Measurements from ENCODE around the gene ADGRB3. TPM values are rescaled to one million over a fixed set of nuclear protein-coding genes. Genes with fewer than 3 reads are reported as not detected.

ADGRB3 gene
- polyA plus RNA-seq, 1 of the 3 experiments (the other 2 are of a cell fraction) = 0.12 TPM

DNA sequence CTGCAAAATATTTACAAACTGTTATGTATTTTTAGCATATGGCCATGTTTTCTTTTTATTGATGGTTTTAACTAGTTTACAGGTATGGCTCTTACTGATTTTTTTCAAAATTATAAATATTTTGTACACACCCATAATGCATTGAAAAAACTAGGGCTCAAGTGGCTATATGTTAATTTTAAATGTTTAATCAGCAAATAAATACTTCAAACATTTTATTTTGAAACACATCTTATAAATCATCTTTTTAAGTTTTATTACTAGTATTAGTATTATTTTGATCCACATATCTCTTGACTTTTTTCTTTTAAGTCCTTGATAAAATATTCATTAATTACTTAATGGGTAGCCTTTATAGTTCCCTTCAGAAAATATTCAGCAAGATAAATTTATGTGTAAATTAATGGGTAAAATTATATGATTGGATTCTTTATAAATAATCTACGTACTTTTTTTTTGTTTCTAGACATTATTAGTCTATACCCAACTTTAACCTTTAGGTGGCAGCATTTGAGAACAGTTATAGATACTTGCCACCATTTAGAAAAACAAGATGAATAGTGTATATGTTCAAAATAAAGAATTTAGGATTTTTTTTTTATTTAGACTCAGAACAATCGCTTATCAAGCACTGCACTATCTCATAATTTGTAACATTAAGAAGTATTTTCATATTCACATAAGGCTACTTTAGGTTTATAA lies 241.9 kb downstream of the ADGRB3 start:
- ChIA-PET CTCF (interaction anchor here (1.0 to 1.4 kb wide), 2 partner anchors 22 to 238 kb away, joined by 3 read pairs; no protein-coding TSS in a partner anchor), POLR2A (no interaction called here)
- Histone ChIP-seq H3K27ac (ENCODE audit: low read depth in 2 of 2, low read length in 1 of 2) (no peak overlapping the region), H3K36me3 (replicated peaks in 1 of 2; ENCODE audit: control insufficient read depth in 1 of 2, insufficient read depth in 2 of 2, low read length in 1 of 2) (no peaks in the 10 kb centered on the region), H3K9me3 (no peaks in the 10 kb centered on the region), H3K27me3 (ENCODE audit: insufficient read depth) (no peaks in the 10 kb centered on the region), H4K20me1 (ENCODE audit: insufficient read depth) (no peaks in the 10 kb centered on the region), H3K9ac (no peak overlapping the region), H3K4me2 (no peak overlapping the region), H3K9me2 (no peaks in the 10 kb centered on the region), H3K4me1 (ENCODE audit: control insufficient read depth in 1 of 2, insufficient read depth in 2 of 2, low read depth in 1 of 2, low read length in 1 of 2) (peaks cover 0 to 18% of the 10 kb centered on the region in 2 experiments; a peak in 3 of 4 replicates), H3K4me3 (ENCODE audit: low read depth in 2 of 2, low read length in 1 of 2) (no peak overlapping the region; a peak in 1 of 4 replicates), H3K79me2 (ENCODE audit: insufficient read depth) (no peaks in the 10 kb centered on the region), H3F3A (replicated peaks; ENCODE audit: insufficient read depth) (peaks cover 5% of the 10 kb centered on the region), H2AFZ (ENCODE audit: low read depth) (no peak overlapping the region)
- DNase-seq = no peak
- 15% methylated on average over 2 of the region's 2 CpGs for WGBS (ENCODE audit: low lambda C conversion rate)
- TF ChIP-seq, protein P1, sequence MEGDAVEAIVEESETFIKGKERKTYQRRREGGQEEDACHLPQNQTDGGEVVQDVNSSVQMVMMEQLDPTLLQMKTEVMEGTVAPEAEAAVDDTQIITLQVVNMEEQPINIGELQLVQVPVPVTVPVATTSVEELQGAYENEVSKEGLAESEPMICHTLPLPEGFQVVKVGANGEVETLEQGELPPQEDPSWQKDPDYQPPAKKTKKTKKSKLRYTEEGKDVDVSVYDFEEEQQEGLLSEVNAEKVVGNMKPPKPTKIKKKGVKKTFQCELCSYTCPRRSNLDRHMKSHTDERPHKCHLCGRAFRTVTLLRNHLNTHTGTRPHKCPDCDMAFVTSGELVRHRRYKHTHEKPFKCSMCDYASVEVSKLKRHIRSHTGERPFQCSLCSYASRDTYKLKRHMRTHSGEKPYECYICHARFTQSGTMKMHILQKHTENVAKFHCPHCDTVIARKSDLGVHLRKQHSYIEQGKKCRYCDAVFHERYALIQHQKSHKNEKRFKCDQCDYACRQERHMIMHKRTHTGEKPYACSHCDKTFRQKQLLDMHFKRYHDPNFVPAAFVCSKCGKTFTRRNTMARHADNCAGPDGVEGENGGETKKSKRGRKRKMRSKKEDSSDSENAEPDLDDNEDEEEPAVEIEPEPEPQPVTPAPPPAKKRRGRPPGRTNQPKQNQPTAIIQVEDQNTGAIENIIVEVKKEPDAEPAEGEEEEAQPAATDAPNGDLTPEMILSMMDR (IDR thresholded peaks at IDR 0.05) = peak; percentile 73
- TF ChIP-seq SMC3 (IDR thresholded peaks at IDR 0.05; ENCODE audit: low read depth, low read length) (0 out of 2 replicates have a peak, but pooled peaks have one; percentile 6), RAD21 (IDR thresholded peaks at IDR 0.05; ENCODE audit: low read length) (peak; percentile 65)
- TF ChIP-seq, protein P2, sequence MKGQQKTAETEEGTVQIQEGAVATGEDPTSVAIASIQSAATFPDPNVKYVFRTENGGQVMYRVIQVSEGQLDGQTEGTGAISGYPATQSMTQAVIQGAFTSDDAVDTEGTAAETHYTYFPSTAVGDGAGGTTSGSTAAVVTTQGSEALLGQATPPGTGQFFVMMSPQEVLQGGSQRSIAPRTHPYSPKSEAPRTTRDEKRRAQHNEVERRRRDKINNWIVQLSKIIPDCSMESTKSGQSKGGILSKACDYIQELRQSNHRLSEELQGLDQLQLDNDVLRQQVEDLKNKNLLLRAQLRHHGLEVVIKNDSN (IDR thresholded peaks at IDR 0.05; ENCODE audit: borderline replicate concordance, low read depth) = no peak

DNA sequence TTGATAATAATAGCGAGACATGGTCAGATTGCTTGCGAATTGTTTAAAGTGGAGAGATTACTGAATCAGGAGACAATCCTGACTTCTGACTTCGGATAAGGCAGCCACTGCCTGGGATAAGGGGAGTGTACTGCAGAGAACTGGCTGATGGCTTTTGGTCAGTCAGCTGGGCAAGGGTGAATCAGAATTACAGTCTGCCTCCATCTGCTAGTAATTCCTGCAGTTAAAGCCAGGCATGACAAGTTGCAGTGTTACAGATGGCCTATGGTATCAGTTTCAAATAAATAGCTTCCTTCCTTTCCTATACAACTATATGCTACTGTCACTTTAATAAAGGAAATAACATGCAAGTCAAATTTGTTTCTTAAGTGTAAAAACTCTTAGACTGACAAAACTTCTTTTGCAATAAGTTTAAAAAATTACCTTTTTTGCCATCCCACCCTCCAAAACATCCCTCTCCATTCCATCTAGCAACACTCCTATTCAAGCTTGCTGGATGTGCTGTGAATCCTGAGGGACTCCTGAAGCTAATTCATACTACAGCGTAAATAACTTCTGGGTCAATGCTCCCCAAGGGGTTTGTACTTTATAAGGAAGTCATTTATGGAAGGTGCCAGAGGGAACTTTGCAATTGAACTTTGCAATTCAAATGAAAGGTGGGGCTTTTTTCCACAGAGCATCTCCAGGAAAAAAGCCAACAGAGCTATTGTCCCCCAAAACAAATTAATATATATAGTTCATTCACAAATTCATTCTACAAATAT lies 245.2 kb downstream of the ADGRB3 start:
- peak; percentile 61 for DNase-seq
- ChIA-PET CTCF (interaction anchor here (1.8 kb wide), 1 partner anchor 241 kb away, joined by 4 read pairs; no protein-coding TSS in a partner anchor), POLR2A (no interaction called here)
- no peak overlapping the region for H2AFZ ChIP-seq (ENCODE audit: low read depth)
- no peaks in the 10 kb centered on the region for H4K20me1 ChIP-seq (ENCODE audit: insufficient read depth)
- no peak overlapping the region for H3K27ac ChIP-seq (ENCODE audit: low read depth in 2 of 2, low read length in 1 of 2)
- H3K4me2 ChIP-seq = no peak overlapping the region
- peaks cover 5% of the 10 kb centered on the region for H3F3A ChIP-seq (replicated peaks; ENCODE audit: insufficient read depth)
- no peaks in the 10 kb centered on the region for H3K79me2 ChIP-seq (ENCODE audit: insufficient read depth)
- no peaks in the 10 kb centered on the region for H3K9me2 ChIP-seq
- H3K27me3 ChIP-seq (ENCODE audit: insufficient read depth) = no peaks in the 10 kb centered on the region
- no peaks in the 10 kb centered on the region for H3K9me3 ChIP-seq
- no peaks in the 10 kb centered on the region for H3K36me3 ChIP-seq (replicated peaks in 1 of 2; ENCODE audit: control insufficient read depth in 1 of 2, insufficient read depth in 2 of 2, low read length in 1 of 2)
- no peak overlapping the region for H3K9ac ChIP-seq
- no peak overlapping the region for H3K4me3 ChIP-seq (ENCODE audit: low read depth in 2 of 2, low read length in 1 of 2)
- 64% methylated on average over 4 of the region's 4 CpGs for WGBS (ENCODE audit: low lambda C conversion rate)
- peaks cover 0 to 7% of the 10 kb centered on the region in 2 experiments; a peak in 3 of 4 replicates for H3K4me1 ChIP-seq (ENCODE audit: control insufficient read depth in 1 of 2, insufficient read depth in 2 of 2, low read depth in 1 of 2, low read length in 1 of 2)
- TF ChIP-seq CHD2 (IDR thresholded peaks at IDR 0.05; ENCODE audit: low read length, partially characterized antibody) = peak; percentile 58
- TF ChIP-seq JUND (IDR thresholded peaks at IDR 0.05) = no peak
- no peak for TF ChIP-seq EZH2phosphoT487 (IDR thresholded peaks at IDR 0.05; ENCODE audit: borderline replicate concordance, low read depth)
- TF ChIP-seq, protein P3, sequence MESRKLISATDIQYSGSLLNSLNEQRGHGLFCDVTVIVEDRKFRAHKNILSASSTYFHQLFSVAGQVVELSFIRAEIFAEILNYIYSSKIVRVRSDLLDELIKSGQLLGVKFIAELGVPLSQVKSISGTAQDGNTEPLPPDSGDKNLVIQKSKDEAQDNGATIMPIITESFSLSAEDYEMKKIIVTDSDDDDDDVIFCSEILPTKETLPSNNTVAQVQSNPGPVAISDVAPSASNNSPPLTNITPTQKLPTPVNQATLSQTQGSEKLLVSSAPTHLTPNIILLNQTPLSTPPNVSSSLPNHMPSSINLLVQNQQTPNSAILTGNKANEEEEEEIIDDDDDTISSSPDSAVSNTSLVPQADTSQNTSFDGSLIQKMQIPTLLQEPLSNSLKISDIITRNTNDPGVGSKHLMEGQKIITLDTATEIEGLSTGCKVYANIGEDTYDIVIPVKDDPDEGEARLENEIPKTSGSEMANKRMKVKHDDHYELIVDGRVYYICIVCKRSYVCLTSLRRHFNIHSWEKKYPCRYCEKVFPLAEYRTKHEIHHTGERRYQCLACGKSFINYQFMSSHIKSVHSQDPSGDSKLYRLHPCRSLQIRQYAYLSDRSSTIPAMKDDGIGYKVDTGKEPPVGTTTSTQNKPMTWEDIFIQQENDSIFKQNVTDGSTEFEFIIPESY (IDR thresholded peaks at IDR 0.05; ENCODE audit: borderline replicate concordance, low read depth) = no peak
- TF ChIP-seq SIN3A (IDR thresholded peaks at IDR 0.05; ENCODE audit: borderline replicate concordance, low read depth, low read length) = no peak
- 0 out of 2 replicates have a peak, but pooled peaks have one; percentile 8 for TF ChIP-seq FOXJ3 (CRISPR knock-in tag; IDR thresholded peaks at IDR 0.05)
- TF ChIP-seq ELF1 (IDR thresholded peaks at IDR 0.05) = no peak
- TF ChIP-seq, protein P4, sequence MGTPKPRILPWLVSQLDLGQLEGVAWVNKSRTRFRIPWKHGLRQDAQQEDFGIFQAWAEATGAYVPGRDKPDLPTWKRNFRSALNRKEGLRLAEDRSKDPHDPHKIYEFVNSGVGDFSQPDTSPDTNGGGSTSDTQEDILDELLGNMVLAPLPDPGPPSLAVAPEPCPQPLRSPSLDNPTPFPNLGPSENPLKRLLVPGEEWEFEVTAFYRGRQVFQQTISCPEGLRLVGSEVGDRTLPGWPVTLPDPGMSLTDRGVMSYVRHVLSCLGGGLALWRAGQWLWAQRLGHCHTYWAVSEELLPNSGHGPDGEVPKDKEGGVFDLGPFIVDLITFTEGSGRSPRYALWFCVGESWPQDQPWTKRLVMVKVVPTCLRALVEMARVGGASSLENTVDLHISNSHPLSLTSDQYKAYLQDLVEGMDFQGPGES (IDR thresholded peaks at IDR 0.05; ENCODE audit: low read depth, low read length) = no peak
- TF ChIP-seq, protein P5, sequence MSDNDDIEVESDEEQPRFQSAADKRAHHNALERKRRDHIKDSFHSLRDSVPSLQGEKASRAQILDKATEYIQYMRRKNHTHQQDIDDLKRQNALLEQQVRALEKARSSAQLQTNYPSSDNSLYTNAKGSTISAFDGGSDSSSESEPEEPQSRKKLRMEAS (IDR thresholded peaks at IDR 0.05; ENCODE audit: low read depth) = no peak
- TF ChIP-seq GABPA (IDR thresholded peaks at IDR 0.05; ENCODE audit: low read depth) = no peak
- TF ChIP-seq MXI1 (IDR thresholded peaks at IDR 0.05; ENCODE audit: low read depth, low read length) = no peak
- TF ChIP-seq RCOR1 (IDR thresholded peaks at IDR 0.05; ENCODE audit: low read length) = peak; percentile 95
- peak in 1 of 2 experiments; percentile 79; a peak in 2 of 4 replicates for TF ChIP-seq EP300 (IDR thresholded peaks at IDR 0.05; ENCODE audit: borderline replicate concordance in 1 of 2, low read depth in 1 of 2, low read length in 1 of 2)
- TF ChIP-seq, protein P6, sequence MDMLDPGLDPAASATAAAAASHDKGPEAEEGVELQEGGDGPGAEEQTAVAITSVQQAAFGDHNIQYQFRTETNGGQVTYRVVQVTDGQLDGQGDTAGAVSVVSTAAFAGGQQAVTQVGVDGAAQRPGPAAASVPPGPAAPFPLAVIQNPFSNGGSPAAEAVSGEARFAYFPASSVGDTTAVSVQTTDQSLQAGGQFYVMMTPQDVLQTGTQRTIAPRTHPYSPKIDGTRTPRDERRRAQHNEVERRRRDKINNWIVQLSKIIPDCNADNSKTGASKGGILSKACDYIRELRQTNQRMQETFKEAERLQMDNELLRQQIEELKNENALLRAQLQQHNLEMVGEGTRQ (IDR thresholded peaks at IDR 0.05; ENCODE audit: borderline replicate concordance, low read depth, low read length) = no peak
